Measurements from ENCODE around the gene LRRC15.

Gene LRRC15

GRCh38 chr3:194333212-194333980, 36.1 kb downstream of the LRRC15 start:
- DNase-seq (ENCODE audit: low read depth in 2 of 2) = peak; percentile 78 to 85

GRCh38 chr3:194332858-194333211, 36.7 kb downstream of the LRRC15 start:
- no peak for DNase-seq (ENCODE audit: low read depth in 2 of 2)

- no peak for DNase-seq (ENCODE audit: low read depth in 2 of 2)
These were observed 39.0 kb downstream of the LRRC15 start for GRCh38 chr3:194330579-194330978.

- DNase-seq (ENCODE audit: low read depth in 2 of 2) = no peak
These were observed 39.4 kb downstream of the LRRC15 start for GRCh38 chr3:194330160-194330559.

- DNase-seq (ENCODE audit: low read depth in 2 of 2) = no peak
These were observed 40.0 kb downstream of the LRRC15 start for GRCh38 chr3:194329583-194329965.

- DNase-seq (ENCODE audit: low read depth in 2 of 2) = no peak
These were observed 40.5 kb downstream of the LRRC15 start for GRCh38 chr3:194328942-194329582.

- DNase-seq (ENCODE audit: low read depth in 2 of 2) = no peak
These were observed 41.4 kb downstream of the LRRC15 start for GRCh38 chr3:194328053-194328657.

GRCh38 chr3:194327218-194328052, 42.1 kb downstream of the LRRC15 start:
- no peak for DNase-seq (ENCODE audit: low read depth in 2 of 2)

- no peak for DNase-seq (ENCODE audit: low read depth in 2 of 2)
These were observed 42.6 kb downstream of the LRRC15 start for GRCh38 chr3:194326968-194327217.

- no peak for DNase-seq (ENCODE audit: low read depth in 2 of 2)
These were observed 43.2 kb downstream of the LRRC15 start for GRCh38 chr3:194326192-194326967.

GRCh38 chr3:194325424-194326153, 44.0 kb downstream of the LRRC15 start:
- DNase-seq (ENCODE audit: low read depth in 2 of 2) = no peak

GRCh38 chr3:194324823-194325327, 44.7 kb downstream of the LRRC15 start:
- DNase-seq (ENCODE audit: low read depth in 2 of 2) = no peak

- no peak for DNase-seq (ENCODE audit: low read depth in 2 of 2)
These were observed 45.5 kb downstream of the LRRC15 start for GRCh38 chr3:194323785-194324735.

- no peak for DNase-seq (ENCODE audit: low read depth in 2 of 2)
These were observed 46.8 kb downstream of the LRRC15 start for GRCh38 chr3:194322678-194323211.

GRCh38 chr3:194321693-194322640, 47.6 kb downstream of the LRRC15 start:
- no peak for DNase-seq (ENCODE audit: low read depth in 2 of 2)

- no peak for DNase-seq (ENCODE audit: low read depth in 2 of 2)
These were observed 48.7 kb downstream of the LRRC15 start for GRCh38 chr3:194320744-194321243.

- DNase-seq (ENCODE audit: low read depth in 2 of 2) = no peak
These were observed 49.4 kb downstream of the LRRC15 start for GRCh38 chr3:194320100-194320499.

Data from stimulated activated CD8-positive, alpha-beta memory T cell treated with anti-CD3 and anti-CD28 coated beads, Interleukin-7, amount 100 ng/mL, for 1 hour (primary cell).